Heart left ventricle (tissue), 16 donors: ENCODE results near the gene DPY19L1. TPM values are rescaled to one million over a fixed set of nuclear protein-coding genes. Genes with fewer than 3 reads are reported as not detected.
A peak's percentile ranks its signal among the peaks of the same experiment; 100 is the strongest.

Source experiments
- ATAC-seq, 4 donors: fragments of 200-7000 bp; cut with Tn5 transposase; one replicate each; pipeline ENCODE4 v1.9.1; 2020 to 2022; ENCODE audit warnings: moderate library complexity in 4 of 4, mild to moderate bottlenecking in 3 of 4, moderate number of reproducible peaks in 1 of 4
- DNase-seq, 5 donors: peaks; one replicate each; pipeline ENCODE4 v3.0.0-alpha.2; 2020
- H3K27ac ChIP-seq, 12 donors: fragments of 200-600 bp; sonication (generic) in 4 of 12; one replicate each; pipeline versions ENCODE4 v1.5.0 to v1.8.0; 2016 to 2022; ENCODE audit warnings: mild to moderate bottlenecking in 2 of 12
- H3K27me3 ChIP-seq, 9 donors: fragments of 200-600 bp; sonication (generic) in 2 of 9; one replicate each; pipeline versions ENCODE4 v1.5.1 to v1.8.0; 2016 to 2022; ENCODE audit warnings: mild to moderate bottlenecking in 3 of 9
- H3K36me3 ChIP-seq, 9 donors: fragments of 200-600 bp; sonication (generic) in 2 of 9; one replicate each; pipeline versions ENCODE4 v1.5.0 to v1.8.0; 2018 to 2022; ENCODE audit warnings: mild to moderate bottlenecking in 2 of 9
- H3K4me1 ChIP-seq, 12 donors: fragments of 200-600 bp; sonication (generic) in 4 of 12; one replicate each; pipeline versions ENCODE4 v1.5.0 to v1.8.0; 2016 to 2022; ENCODE audit warnings: mild to moderate bottlenecking in 3 of 12
- H3K4me3 ChIP-seq, 12 donors: fragments of 200-600 bp; sonication (generic) in 4 of 12; one replicate each; pipeline versions ENCODE4 v1.5.0 to v1.8.0; 2017 to 2022; ENCODE audit warnings: mild to moderate bottlenecking in 9 of 12, moderate library complexity in 4 of 12
- H3K9me3 ChIP-seq, 12 donors: fragments of 200-600 bp; sonication (generic) in 4 of 12; one replicate each; pipeline versions ENCODE4 v1.5.0 to v1.8.0; 2016 to 2022; ENCODE audit warnings: mild to moderate bottlenecking in 1 of 12
- POLR2A ChIP-seq, 2 donors: fragments of 450-650 bp; IDR thresholded peaks; one replicate each; pipeline ENCODE4 v1.6.1; 2017; ENCODE audit warnings: antibody characterized with exemption in 2 of 2, mild to moderate bottlenecking in 2 of 2, moderate library complexity in 2 of 2
- WGBS, 4 donors: extraction: QIAGEN DNeasy Blood & Tissue Kit in 2 of 4; methylation state at CpG; one replicate each; pipeline versions ENCODE4 v1.1.5 to v1.1.7; 2013 to 2018; 5-methylcytosine and 5-hydroxymethylcytosine counted together
- intact Hi-C, 10 donors: fragments of 100-400 bp; cut with DNase I; formaldehyde crosslinking; loops; one replicate each; pipeline versions ENCODE4 v1.11.1 to v1.14.2; 2022
- polyA plus RNA-seq, 2 donors: library from polyadenylated mRNA; stranded (reverse); fragments of 200-250 nt; gene quantifications; one replicate each; pipeline ENCODE4 v1.2.3, GENCODE V29; 2013
- total RNA-seq, 9 donors: library from RNA; depleted of rRNA in 2 of 9; stranded (reverse); fragments of >200 nt in 2 of 9; fragmentation: NEBNext Ultra II Directional in 3 of 9; extraction: Animal tissue kit (Norgen Biotek cat#: 25700) in 3 of 9; gene quantifications; one replicate each; pipeline versions ENCODE4 v1.1.0 to v1.2.4, GENCODE V29; 2016 to 2023
- TF ChIP-seq, protein P1 (sequence below), 12 donors: fragments of 200-600 bp; sonication (generic) in 4 of 12; IDR thresholded peaks; one replicate each; pipeline versions ENCODE4 v1.5.0 to v1.8.0; 2018 to 2022; ENCODE audit warnings: antibody characterized with exemption in 12 of 12, mild to moderate bottlenecking in 5 of 12
- donor health status: ischemic (EF 13 %, LVEDD 7.1; RV severe dilation, severe dysfunction).
- donor health status: healthy with polysubstance abuse.
- donor health status: DM: no; HTN: yes; CAD: no.
- donor health status: DM: no; HTN: no; CAD: no.
- donor health status: ischemic (EF 25% LVEDD 6.9; RV normal size, moderate dysfunction).
- donor health status: ischemic (EF 25% LVEDD 5.7; RV mildly dilated, moderate dysfunction).
- donor health status: healthy.
- donor health status: DM: yes; HTN: yes; CAD: no.
- donor health status: ischemic (EF 35%, LVEDD 5.7; RV mildly dilated, moderate dysfunction).
- donor health status: nonischemic (EF 11% LVEDD 7.7; RV severe dilation, severe dysfunction).
- donor health status: DM: yes; HTN: yes; CAD: no.
- donor health status: PGD.
- donor health status: ischemic (EF 29% LVEDD 5.4; RV normal size, mild dysfunction).
- donor health status: nonischemic (EF 23%, LVEDD 6.1; RV moderate dilation, normal function).

DPY19L1 gene
- total and polyA plus RNA-seq, 11 donors, result 7.7 to 34.4 (median 22.8) TPM

DNA sequence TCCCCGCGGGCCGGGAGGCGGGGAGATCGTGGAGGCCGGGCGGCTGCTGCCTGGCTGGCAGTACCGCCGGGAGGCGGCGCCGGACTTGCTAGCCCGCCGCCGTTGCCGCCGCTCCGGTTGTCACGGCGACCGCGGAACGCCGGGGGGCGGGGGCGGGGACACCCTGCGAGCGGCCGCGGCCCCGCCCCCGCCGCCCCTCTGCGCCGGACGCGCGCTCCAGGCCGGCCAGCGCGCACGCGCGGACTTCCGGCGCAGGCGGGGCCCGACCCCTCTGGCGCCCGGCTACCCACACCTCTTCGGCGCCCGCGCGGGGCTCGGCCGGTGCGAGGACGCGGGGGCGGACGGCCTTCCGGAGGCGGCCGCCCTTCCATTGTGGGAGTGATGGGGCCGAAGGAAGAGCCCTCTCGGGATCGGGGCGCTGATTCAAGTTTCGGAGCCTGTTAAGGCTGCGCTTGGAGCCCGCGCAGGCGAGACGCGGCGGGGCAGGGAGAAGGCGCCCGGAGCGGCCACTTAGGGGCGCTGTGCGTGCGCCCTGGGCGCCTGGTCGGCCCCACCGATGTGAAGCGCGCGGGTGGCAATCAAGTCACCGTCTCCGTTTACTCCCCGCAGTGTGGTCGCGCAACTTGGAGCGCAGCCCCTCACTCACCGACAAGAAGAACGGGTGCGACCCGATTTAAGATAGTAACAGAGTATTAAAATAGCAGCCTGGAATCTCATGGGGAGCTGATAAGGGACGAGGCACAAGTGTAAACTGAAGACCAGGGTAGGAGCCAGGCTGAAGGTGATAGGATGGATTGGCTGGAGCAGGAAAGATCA lies 449 bp upstream of the DPY19L1 start:
- ATAC-seq, result peak; percentile 86 to 94 (median 89)

DNA sequence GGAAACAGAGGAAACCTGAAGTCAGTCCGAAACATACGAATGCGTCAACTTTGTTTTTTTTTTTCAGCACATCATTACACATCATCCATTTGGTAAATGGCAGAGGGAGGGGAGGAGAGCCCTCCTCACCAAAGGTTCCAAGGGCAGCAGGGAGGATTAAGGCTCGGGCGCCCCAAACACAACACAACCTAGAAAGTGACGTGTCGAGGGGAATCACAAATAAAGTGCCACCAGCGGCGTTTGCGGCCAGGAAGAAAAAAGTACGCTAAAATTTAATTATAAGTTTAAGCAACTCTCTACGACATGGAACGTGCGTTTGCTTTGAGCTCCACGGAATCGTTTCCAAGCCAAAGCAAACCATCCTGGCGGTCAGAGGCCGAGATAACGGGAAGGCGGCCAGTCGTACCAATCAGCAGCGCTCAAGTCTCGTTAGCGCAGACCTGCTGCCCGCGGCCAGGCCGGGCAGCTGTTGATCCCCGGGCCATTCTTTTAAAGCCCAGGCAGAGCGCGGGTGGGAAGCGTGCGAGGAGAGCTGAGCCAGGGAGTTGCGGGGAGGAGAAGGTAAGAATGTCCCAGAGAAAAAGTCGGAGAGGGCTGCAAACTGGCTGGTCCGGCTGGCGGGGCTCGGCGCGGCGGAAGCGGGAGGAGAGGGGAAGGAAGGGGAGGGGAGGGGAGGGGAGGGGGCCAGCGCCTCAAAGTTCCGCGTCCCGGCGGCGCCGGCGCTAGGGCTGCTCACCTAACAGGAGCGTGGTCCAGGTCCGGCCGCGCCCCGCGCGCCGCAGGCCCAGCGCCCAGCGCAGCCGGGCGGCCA lies 719 bp downstream of the DPY19L1 start:
- WGBS, 4 donors, result 0 to 1% (median 0%) methylated on average over 41 to 61 of the region's 61 CpGs
- H3K4me1 ChIP-seq, result peaks cover 0 to 38% (median 24%) of the 10 kb centered on the region in 12 donors
- peak overlapping the region; percentile 4 to 95 (median 89) for H3K27ac ChIP-seq
- no peaks in the 10 kb centered on the region for H3K36me3 ChIP-seq
- TF ChIP-seq, protein P1, sequence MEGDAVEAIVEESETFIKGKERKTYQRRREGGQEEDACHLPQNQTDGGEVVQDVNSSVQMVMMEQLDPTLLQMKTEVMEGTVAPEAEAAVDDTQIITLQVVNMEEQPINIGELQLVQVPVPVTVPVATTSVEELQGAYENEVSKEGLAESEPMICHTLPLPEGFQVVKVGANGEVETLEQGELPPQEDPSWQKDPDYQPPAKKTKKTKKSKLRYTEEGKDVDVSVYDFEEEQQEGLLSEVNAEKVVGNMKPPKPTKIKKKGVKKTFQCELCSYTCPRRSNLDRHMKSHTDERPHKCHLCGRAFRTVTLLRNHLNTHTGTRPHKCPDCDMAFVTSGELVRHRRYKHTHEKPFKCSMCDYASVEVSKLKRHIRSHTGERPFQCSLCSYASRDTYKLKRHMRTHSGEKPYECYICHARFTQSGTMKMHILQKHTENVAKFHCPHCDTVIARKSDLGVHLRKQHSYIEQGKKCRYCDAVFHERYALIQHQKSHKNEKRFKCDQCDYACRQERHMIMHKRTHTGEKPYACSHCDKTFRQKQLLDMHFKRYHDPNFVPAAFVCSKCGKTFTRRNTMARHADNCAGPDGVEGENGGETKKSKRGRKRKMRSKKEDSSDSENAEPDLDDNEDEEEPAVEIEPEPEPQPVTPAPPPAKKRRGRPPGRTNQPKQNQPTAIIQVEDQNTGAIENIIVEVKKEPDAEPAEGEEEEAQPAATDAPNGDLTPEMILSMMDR (IDR thresholded peaks at IDR 0.05), result peak in 2 of 12 donors; percentile 6 to 8
- no peak for TF ChIP-seq POLR2A (IDR thresholded peaks at IDR 0.05)
- intact Hi-C loops, result loop anchor here in 7 of 10 donors (5.0 to 10.0 kb wide), 6 partner anchors 72 to 362 kb away; no protein-coding TSS in a partner anchor
- peak; percentile 71 to 85 (median 75) for DNase-seq
- no peaks in the 10 kb centered on the region for H3K9me3 ChIP-seq
- peak; percentile 25 to 36 (median 28) for ATAC-seq
- H3K4me3 ChIP-seq, result peak overlapping the region; percentile 55 to 91 (median 76)
- H3K27me3 ChIP-seq, result no peaks in the 10 kb centered on the region

More for the DNA sequence above, 449 bp upstream of the DPY19L1 start:
- H3K27ac ChIP-seq, result peak overlapping the region; percentile 64 to 95 (median 90)
- DNase-seq, result peak; percentile 95 to 97 (median 96)
- H3K36me3 ChIP-seq, result no peaks in the 10 kb centered on the region
- H3K27me3 ChIP-seq, result no peaks in the 10 kb centered on the region
- WGBS, 4 donors, result 0 to 1% (median 0%) methylated on average over 11 to 100 of the region's 100 CpGs
- H3K9me3 ChIP-seq, result no peaks in the 10 kb centered on the region
- peak overlapping the region; percentile 55 to 91 (median 76) for H3K4me3 ChIP-seq
- intact Hi-C loops, result loop anchor here in 7 of 10 donors (5.0 to 10.0 kb wide), 6 partner anchors 73 to 363 kb away; no protein-coding TSS in a partner anchor
- H3K4me1 ChIP-seq, result peaks cover 0 to 32% (median 24%) of the 10 kb centered on the region in 12 donors
- TF ChIP-seq, protein P1 (IDR thresholded peaks at IDR 0.05), result peak; percentile 75 to 96 (median 86)
- TF ChIP-seq POLR2A (IDR thresholded peaks at IDR 0.05), result peak in 1 of 2 donors; percentile 48

DNA sequence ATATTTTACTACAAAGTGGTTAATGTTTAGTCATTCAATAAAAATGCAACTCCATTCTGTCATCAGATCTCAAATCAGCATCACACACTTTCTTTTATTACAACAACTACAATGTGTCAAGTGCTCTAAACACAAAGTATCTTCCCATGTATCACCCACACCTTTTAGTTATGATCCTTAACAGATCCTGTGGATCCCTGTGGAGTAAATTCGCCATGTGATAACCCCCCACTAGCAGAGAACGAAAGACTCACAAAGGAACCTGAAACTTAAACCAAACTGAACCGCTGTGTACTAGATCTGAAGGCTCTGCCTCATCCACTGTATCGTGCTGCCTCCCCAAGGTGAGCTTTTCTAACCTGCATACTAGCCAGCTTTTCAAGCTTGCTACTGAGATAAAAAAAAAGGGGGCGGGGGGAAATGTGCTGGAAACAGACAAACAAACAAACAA lies 1.7 kb downstream of the DPY19L1 start:
- DNase-seq (no peak), ATAC-seq (peak in 1 of 4 donors; percentile 51)
- Histone ChIP-seq H3K9me3 (no peaks in the 10 kb centered on the region), H3K27me3 (no peaks in the 10 kb centered on the region), H3K36me3 (no peaks in the 10 kb centered on the region), H3K4me3 (peak overlapping the region in 9 of 12 donors; percentile 72 to 91 (median 76)), H3K27ac (peak overlapping the region in 9 of 12 donors; percentile 80 to 95 (median 90)), H3K4me1 (peaks cover 0 to 38% (median 24%) of the 10 kb centered on the region in 12 donors)
- TF ChIP-seq, protein P1 (IDR thresholded peaks at IDR 0.05), result peak in 4 of 12 donors; percentile 15 to 29 (median 22)
- TF ChIP-seq POLR2A (IDR thresholded peaks at IDR 0.05), result no peak
- intact Hi-C loops, result loop anchor here in 7 of 10 donors (5.0 to 10.0 kb wide), 6 partner anchors 71 to 361 kb away; no protein-coding TSS in a partner anchor
- WGBS, 4 donors, result 45 to 64% (median 51%) methylated on average over 5 of the region's 5 CpGs
